Choroid plexus epithelial cell (primary cell): ENCODE measurements around the gene ASAH2.
A peak's percentile ranks its signal among the peaks of the same experiment; 100 is the strongest.

ENCODE experiments used
- DNase-seq: peaks from one replicate; pipeline ENCODE4 v3.0.0-alpha.2; 2010; ENCODE audit warnings: low read depth
- H3K4me3 ChIP-seq: 2 replicates; pipeline ENCODE4 v1.5.1; 2011; ENCODE audit warnings: low read depth, mild to moderate bottlenecking, control low read depth, low read length, moderate library complexity
- TF ChIP-seq, protein P1 (sequence below): conservative IDR thresholded peaks from 2 replicates; pipeline ENCODE4 v1.5.1; 2011; ENCODE audit warnings: low read depth, mild to moderate bottlenecking, control low read depth, inconsistent platforms, low read length, moderate library complexity

The ASAH2 gene

DNA sequence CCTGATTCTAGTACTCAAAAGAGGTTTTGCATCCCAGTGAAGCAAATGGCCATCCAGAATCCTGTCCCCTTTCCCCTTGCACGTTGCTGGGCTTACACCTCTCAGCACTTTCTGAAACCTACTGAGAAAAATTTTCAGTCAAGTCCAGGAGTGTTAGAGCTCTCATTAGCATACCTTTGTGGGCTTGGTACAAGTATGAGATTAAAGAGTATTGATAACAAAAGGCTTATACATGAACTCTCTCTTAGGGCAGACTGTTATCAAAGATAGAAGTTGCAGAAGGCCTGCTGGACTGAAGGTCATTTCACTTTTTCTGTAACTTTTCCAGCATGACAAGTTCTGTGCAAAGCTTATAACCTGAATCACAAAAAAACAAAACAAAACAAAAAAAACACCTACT lies at the start of gene ASAH2:
Gene ASAH2 (minus strand): TSS at position 123 of the 400 bp plus-strand sequence. CDS start 2,906 bp downstream, outside the sequence.
- TF ChIP-seq, protein P1, sequence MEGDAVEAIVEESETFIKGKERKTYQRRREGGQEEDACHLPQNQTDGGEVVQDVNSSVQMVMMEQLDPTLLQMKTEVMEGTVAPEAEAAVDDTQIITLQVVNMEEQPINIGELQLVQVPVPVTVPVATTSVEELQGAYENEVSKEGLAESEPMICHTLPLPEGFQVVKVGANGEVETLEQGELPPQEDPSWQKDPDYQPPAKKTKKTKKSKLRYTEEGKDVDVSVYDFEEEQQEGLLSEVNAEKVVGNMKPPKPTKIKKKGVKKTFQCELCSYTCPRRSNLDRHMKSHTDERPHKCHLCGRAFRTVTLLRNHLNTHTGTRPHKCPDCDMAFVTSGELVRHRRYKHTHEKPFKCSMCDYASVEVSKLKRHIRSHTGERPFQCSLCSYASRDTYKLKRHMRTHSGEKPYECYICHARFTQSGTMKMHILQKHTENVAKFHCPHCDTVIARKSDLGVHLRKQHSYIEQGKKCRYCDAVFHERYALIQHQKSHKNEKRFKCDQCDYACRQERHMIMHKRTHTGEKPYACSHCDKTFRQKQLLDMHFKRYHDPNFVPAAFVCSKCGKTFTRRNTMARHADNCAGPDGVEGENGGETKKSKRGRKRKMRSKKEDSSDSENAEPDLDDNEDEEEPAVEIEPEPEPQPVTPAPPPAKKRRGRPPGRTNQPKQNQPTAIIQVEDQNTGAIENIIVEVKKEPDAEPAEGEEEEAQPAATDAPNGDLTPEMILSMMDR = no peak
- H3K4me3 ChIP-seq = no peak within 1 kb of the TSS
- DNase-seq = no peak

DNA sequence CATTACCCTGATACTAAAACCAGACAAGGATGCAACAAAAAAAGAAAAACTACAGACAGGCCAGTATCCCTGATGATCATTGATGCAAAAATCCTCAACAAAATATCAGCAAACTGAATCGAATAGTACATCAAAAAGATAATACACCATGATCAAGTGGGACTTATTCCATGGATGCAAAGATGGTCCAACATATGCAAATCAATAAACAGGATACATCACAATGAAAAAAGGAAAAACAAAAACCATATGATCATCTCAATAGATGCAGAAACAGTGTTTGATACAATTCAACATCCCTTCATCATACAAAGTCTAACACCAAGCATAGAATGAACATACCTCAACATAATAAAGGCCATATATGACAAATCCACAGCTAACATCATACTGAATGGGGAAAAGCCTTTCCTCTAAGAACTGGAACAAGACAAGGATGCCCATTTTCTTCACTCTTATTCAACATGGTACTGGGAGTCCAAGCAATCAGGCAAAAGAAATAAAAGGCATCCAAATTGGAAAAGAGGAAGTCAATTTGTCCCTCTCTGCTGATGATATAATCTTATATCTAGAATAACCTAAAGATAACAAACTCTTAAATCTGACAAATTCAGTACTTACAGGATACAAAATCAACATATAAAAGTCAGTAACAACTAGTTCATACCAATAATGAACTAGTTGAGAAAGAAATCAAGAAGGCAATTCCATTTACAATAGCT lies 48.8 kb upstream of the ASAH2 start:
- TF ChIP-seq, protein P1 = no peak
- no peak overlapping the region for H3K4me3 ChIP-seq
- no peak for DNase-seq

DNA sequence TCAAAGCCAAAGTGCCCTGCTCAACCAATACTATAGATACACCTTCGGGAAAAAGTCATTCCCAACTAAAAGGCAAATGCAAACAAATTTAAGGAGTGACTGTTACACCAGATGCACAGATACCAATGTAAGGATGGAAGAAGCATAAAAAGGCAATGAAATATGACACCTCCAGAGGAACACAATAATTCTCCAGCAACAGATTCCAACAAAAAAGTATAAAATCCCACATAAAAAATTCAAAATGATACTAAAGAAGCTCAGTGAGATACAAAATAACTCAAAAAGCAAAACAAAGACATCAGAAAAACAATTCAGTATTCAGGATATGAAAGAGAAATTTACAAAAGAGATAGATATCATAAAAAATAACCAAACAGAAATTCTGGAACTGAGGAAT lies 44.1 kb upstream of the ASAH2 start:
- TF ChIP-seq, protein P1 = no peak
- H3K4me3 ChIP-seq = no peak overlapping the region
- no peak for DNase-seq

DNA sequence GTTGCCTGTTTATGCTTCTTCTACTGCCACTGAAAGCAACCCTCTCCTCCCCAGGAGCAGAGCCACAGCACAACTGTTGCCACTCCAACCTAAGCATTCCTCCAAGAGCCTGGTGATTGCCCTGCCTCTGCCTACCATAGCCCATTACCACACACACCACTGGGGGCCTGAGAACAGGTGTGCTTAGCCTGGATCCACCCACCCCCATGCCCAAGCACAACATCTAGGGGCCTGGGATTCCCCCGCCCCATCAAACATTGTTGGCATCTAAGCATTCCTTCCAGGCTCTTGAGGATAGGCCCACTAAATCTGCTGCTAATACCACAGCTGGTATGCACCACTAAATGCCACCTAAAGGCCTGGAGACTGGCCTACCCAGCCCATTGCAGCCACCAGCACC lies 43.3 kb upstream of the ASAH2 start:
- TF ChIP-seq, protein P1 = no peak
- H3K4me3 ChIP-seq = no peak overlapping the region
- DNase-seq = no peak

DNA sequence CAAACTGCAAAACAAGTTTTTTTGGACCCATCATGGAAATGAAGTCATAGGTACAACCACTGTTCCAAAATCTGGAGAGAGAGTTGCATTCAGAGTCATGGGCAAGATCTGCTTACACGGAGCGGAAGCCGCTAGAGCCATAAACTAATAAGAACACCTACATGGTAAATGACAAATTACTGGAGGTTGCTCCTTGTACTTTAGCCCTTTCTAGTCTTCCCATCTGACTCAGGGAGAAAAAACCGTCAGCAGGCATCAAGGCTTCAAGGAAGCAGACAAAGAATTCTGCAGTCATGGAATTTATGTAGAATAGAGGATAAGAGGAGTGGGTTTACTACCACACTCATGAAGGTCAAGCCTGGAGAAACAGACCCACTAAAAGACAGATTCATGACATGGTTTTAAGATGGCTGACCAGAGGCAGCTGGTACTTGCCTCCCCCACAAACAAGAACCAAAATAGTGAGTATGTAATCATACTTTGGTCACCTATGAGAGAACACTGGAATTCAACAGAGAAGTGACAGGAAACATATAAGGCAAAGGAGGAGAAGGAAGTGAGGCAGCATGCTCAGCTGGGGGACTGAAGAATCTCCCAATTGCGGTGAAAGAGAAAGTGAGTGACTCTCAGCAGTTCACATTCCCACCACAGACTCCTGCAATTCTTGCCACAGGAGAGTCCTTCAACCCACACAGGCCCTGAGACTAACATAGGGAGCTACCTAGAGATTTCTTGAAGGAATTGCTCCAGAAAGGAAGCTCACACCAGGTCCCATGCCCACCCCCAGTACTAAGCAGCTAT lies 42.4 kb upstream of the ASAH2 start:
- TF ChIP-seq, protein P1 = no peak
- no peak overlapping the region for H3K4me3 ChIP-seq
- DNase-seq = peak; percentile 11

DNA sequence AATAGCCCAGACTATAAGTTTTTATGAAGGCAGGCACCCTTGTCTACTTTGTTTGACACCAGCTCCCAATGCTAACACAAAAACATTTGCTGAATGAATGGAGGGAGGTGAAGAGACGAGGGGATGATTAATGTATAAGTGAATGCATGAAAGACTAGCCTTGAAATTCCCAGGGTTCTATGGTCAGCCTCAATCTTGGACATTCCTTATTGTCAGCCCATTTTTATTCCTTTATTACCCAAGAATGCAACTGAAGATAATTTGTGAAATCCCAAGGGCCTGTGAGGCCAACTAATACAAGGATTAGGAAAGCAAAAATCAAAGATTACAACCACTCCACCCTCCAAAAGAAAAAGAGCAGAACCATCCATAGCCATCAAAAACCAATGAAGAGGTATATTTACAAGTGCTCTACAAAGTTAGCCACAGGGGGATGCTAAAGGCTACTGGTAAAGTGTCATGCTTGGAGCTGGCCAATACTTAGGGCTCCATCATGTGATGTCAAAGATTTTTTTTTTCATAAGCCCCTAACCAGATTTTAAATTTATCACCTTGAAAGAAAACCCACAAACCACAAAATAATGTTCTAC lies 40.0 kb upstream of the ASAH2 start:
- TF ChIP-seq, protein P1 = peak; percentile 74
- H3K4me3 ChIP-seq = no peak overlapping the region
- peak; percentile 63 for DNase-seq
